Fibroblast of skin of left quadriceps (primary cell): ENCODE data around the gene OR5B12.
"Not testable (repeated sequence)": the region's sequence is repeated elsewhere in the genome, so short reads cannot be mapped to it uniquely, and the experiment has no call there.

ENCODE experiments used
- DNase-seq, 2 experiments: peaks; one replicate each; pipeline ENCODE4 v3.0.0-alpha.2; 2013; ENCODE audit warnings: low read depth in 2 of 2

Gene OR5B12

GRCh38 chr11:58442136-58442535 is at the start of gene OR5B12:
TSS of gene OR5B12 (minus strand) at chr11:58442236. CDS start at chr11:58440151, 2,085 bp downstream.
- no peak for DNase-seq

GRCh38 chr11:58490827-58491226 is 48.8 kb upstream of the OR5B12 start:
- DNase-seq, result no peak

GRCh38 chr11:58487170-58487569 is 45.1 kb upstream of the OR5B12 start:
- DNase-seq, result no peak

- DNase-seq, result no peak
Observed at GRCh38 chr11:58485961-58486360, 43.9 kb upstream of the OR5B12 start.

- DNase-seq, result no peak
Observed at GRCh38 chr11:58471892-58472291, 29.9 kb upstream of the OR5B12 start.

- DNase-seq, result no peak
Observed at GRCh38 chr11:58466293-58466692, 24.3 kb upstream of the OR5B12 start.

- DNase-seq, result no peak
Observed at GRCh38 chr11:58465690-58466089, 23.7 kb upstream of the OR5B12 start.

GRCh38 chr11:58451585-58451984 is 9.5 kb upstream of the OR5B12 start:
- DNase-seq, result no peak

- DNase-seq, result no peak
Observed at GRCh38 chr11:58446294-58446693, 4.3 kb upstream of the OR5B12 start.

GRCh38 chr11:58444300-58444699 is 2.3 kb upstream of the OR5B12 start:
- no peak for DNase-seq

- DNase-seq, result no peak
Observed at GRCh38 chr11:58438486-58438885, 3.5 kb downstream of the OR5B12 start.

- DNase-seq, result no peak
Observed at GRCh38 chr11:58434217-58434616, 7.8 kb downstream of the OR5B12 start.

GRCh38 chr11:58433638-58434203 is 8.3 kb downstream of the OR5B12 start:
- no peak for DNase-seq

- DNase-seq, result no peak
Observed at GRCh38 chr11:58429273-58429672, 12.8 kb downstream of the OR5B12 start.

GRCh38 chr11:58428021-58428420 is 14.0 kb downstream of the OR5B12 start, which contains the start of gene OR5B2:
TSS of gene OR5B2 (minus strand) at chr11:58428121. CDS start at chr11:58423261, 4,860 bp downstream.
- DNase-seq, result no peak

- DNase-seq, result no peak
Observed at GRCh38 chr11:58406774-58407173, 35.3 kb downstream of the OR5B12 start, which contains the start of gene OR5B3. TSS of gene OR5B3 (minus strand) at chr11:58406874. CDS start at chr11:58403409, 3,465 bp downstream.

- DNase-seq, result not testable (repeated sequence)
Observed at GRCh38 chr11:58399622-58400021, 42.4 kb downstream of the OR5B12 start.

GRCh38 chr11:58395581-58395980 is 46.5 kb downstream of the OR5B12 start:
- no peak for DNase-seq

GRCh38 chr11:58394195-58394594 is 47.8 kb downstream of the OR5B12 start:
- DNase-seq, result peak; percentile 20 to 25

GRCh38 chr11:58392746-58393145 is 49.3 kb downstream of the OR5B12 start:
- DNase-seq, result no peak

- no peak for DNase-seq
Observed at GRCh38 chr11:58391879-58392278, 50.2 kb downstream of the OR5B12 start.

- DNase-seq, result no peak
Observed at GRCh38 chr11:58390551-58391063, 51.4 kb downstream of the OR5B12 start.
